ENCODE measurements around the gene PRCD.

- no peak for TF ChIP-seq CTCF (optimal IDR thresholded peaks at IDR 0.05 in 1 of 3, IDR thresholded peaks at IDR 0.05 in 1 of 3, conservative IDR thresholded peaks at IDR 0.05 in 1 of 3; ENCODE audit: extremely low read depth in 1 of 3, insufficient read depth in 2 of 3, low read length in 3 of 3)
- TF ChIP-seq EZH2 (IDR thresholded peaks at IDR 0.05; ENCODE audit: low read length): no peak
Measured at GRCh38 chr17:76548378-76549214, 8.8 kb downstream of the PRCD start.

Measured in keratinocyte (primary cell).